IMR-90 (cell line): ENCODE results near the gene PLD3. TPM values are rescaled to one million over a fixed set of nuclear protein-coding genes. Genes with fewer than 3 reads are reported as not detected.

Experiments
- ATAC-seq: fragments of 200-7000 bp; cut with Tn5 transposase; 2 replicates; pipeline ENCODE4 v1.9.1; 2020; ENCODE audit warnings: low read depth, mild to moderate bottlenecking, moderate library complexity
- BruUV-seq: library from RNA; stranded (reverse); fragments of 400-500 nt; replicated peaks from 2 replicates; lab custom pipeline; 2021; lab: Mats Ljungman, UMichigan
- CTCF ChIA-PET: fragments of 300-600 bp; formaldehyde crosslinking; extraction: SDS; loops from one replicate; lab custom pipeline; 2021; ENCODE audit warnings: antibody characterized with exemption; lab: Yijun Ruan, JAX
- POLR2A ChIA-PET: fragments of 300-600 bp; sonication (Branson Sonifier 250); formaldehyde crosslinking; loops from one replicate; lab custom pipeline; 2022; ENCODE audit warnings: antibody characterized with exemption; ENCODE audit not compliant: unreplicated experiment; lab: Charles Lee
- DNase-seq: peaks from one replicate; pipeline ENCODE4 v3.0.0; 2013
- H2AFZ ChIP-seq: replicated peaks from 2 replicates; pipeline ENCODE3; 2013; ENCODE audit warnings: low read length, mild to moderate bottlenecking; ENCODE audit not compliant: poor library complexity
- H2AK5ac ChIP-seq: 2 replicates; pipeline ENCODE4 v1.6.1; 2013; ENCODE audit warnings: low read depth, low read length, inconsistent platforms
- H2AK9ac ChIP-seq: replicated peaks from 2 replicates; pipeline ENCODE3; 2013; ENCODE audit warnings: mild to moderate bottlenecking, low read depth, low read length, moderate library complexity; ENCODE audit not compliant: poor library complexity
- H2BK120ac ChIP-seq: 2 replicates; pipeline ENCODE4 v1.6.1; 2013; ENCODE audit warnings: low read depth, low read length, inconsistent platforms
- H2BK15ac ChIP-seq: 3 replicates; pipeline ENCODE4 v1.6.1; 2013; ENCODE audit warnings: low read depth, low read length, inconsistent platforms
- H2BK20ac ChIP-seq: 2 replicates; pipeline ENCODE4 v1.6.1; 2013; ENCODE audit warnings: low read depth, mild to moderate bottlenecking, inconsistent platforms, low read length, moderate library complexity
- H2BK5ac ChIP-seq: 2 replicates; pipeline ENCODE4 v1.6.1; 2013; ENCODE audit warnings: mild to moderate bottlenecking, low read depth, low read length, inconsistent platforms; ENCODE audit not compliant: poor library complexity, severe bottlenecking
- H3K14ac ChIP-seq: replicated peaks from 2 replicates; pipeline ENCODE4 v1.6.1; 2013; ENCODE audit warnings: low read depth, low read length, inconsistent platforms
- H3K18ac ChIP-seq: 2 replicates; pipeline ENCODE4 v1.6.1; 2013; ENCODE audit warnings: low read depth, low read length, control low read depth
- H3K23ac ChIP-seq: 2 replicates; pipeline ENCODE4 v1.6.1; 2013; ENCODE audit warnings: low read depth, low read length, inconsistent platforms
- H3K27ac ChIP-seq: 2 replicates; pipeline ENCODE4 v1.5.1; 2013; ENCODE audit warnings: mild to moderate bottlenecking, control low read depth, low read length; ENCODE audit not compliant: insufficient read depth
- H3K27me3 ChIP-seq: 2 replicates; pipeline ENCODE4 v1.6.1; 2013; ENCODE audit warnings: low read length; ENCODE audit not compliant: control insufficient read depth, insufficient read depth
- H3K36me3 ChIP-seq: 2 replicates; pipeline ENCODE4 v1.6.1; 2013; ENCODE audit warnings: low read length, mixed read lengths; ENCODE audit not compliant: control insufficient read depth, insufficient read depth
- H3K4ac ChIP-seq: 2 replicates; pipeline ENCODE4 v1.6.1; 2013; ENCODE audit warnings: low read depth, low read length, inconsistent platforms
- H3K4me1 ChIP-seq: 2 replicates; pipeline ENCODE4 v1.6.1; 2013; ENCODE audit warnings: low read length, mixed read lengths; ENCODE audit not compliant: control insufficient read depth, insufficient read depth
- H3K4me2 ChIP-seq: 2 replicates; pipeline ENCODE4 v1.6.1; 2013; ENCODE audit warnings: low read depth, mild to moderate bottlenecking, control low read depth, low read length, moderate library complexity
- H3K4me3 ChIP-seq: 2 replicates; pipeline ENCODE4 v1.5.1; 2013; ENCODE audit warnings: low read depth, mild to moderate bottlenecking, control low read depth, low read length, moderate library complexity; ENCODE audit not compliant: insufficient read depth
- H3K56ac ChIP-seq: 2 replicates; pipeline ENCODE4 v1.6.1; 2013; ENCODE audit warnings: low read length, inconsistent platforms; ENCODE audit not compliant: insufficient read depth; ENCODE audit errors: extremely low read depth
- H3K79me1 ChIP-seq, 2 experiments: 2 replicates each; pipeline ENCODE4 v1.6.1; 2013; ENCODE audit warnings: low read length in 2 of 2, inconsistent platforms in 1 of 2, low read depth in 1 of 2
- H3K9ac ChIP-seq: 2 replicates; pipeline ENCODE4 v1.6.1; 2013; ENCODE audit warnings: low read depth, low read length, control low read depth
- H3K9me1 ChIP-seq: 2 replicates; pipeline ENCODE4 v1.6.1; 2013; ENCODE audit warnings: low read length, inconsistent platforms; ENCODE audit not compliant: insufficient read depth
- H3K9me3 ChIP-seq: 2 replicates; pipeline ENCODE4 v1.6.1; 2013; ENCODE audit warnings: low read length; ENCODE audit not compliant: control insufficient read depth, insufficient read depth
- H4K20me1 ChIP-seq: 2 replicates; pipeline ENCODE4 v1.6.1; 2013; ENCODE audit warnings: low read length, inconsistent platforms; ENCODE audit not compliant: insufficient read depth
- H4K5ac ChIP-seq: 2 replicates; pipeline ENCODE4 v1.6.1; 2013; ENCODE audit warnings: mild to moderate bottlenecking, low read depth, low read length, control low read depth
- H4K8ac ChIP-seq, 2 experiments: 2 replicates each; pipeline ENCODE4 v1.6.1; 2013; ENCODE audit warnings: low read depth in 2 of 2, low read length in 2 of 2, control low read depth in 1 of 2, inconsistent platforms in 1 of 2
- H4K91ac ChIP-seq: 2 replicates; pipeline ENCODE4 v1.6.1; 2013; ENCODE audit warnings: low read depth, low read length, inconsistent platforms; ENCODE audit not compliant: insufficient read depth
- BHLHE40 ChIP-seq: fragments of 150-350 bp; IDR thresholded peaks from 2 replicates; pipeline ENCODE4 v1.6.1; 2016; ENCODE audit warnings: mild to moderate bottlenecking, low read depth, low read length
- CHD1 ChIP-seq: IDR thresholded peaks from 2 replicates; pipeline ENCODE4 v1.6.1; 2012; ENCODE audit warnings: low read depth, low read length, improper control_type of control experiment
- CTCF ChIP-seq: conservative IDR thresholded peaks from 2 replicates; pipeline ENCODE4 v1.5.1; 2012; ENCODE audit warnings: mild to moderate bottlenecking, low read depth, low read length, improper control_type of control experiment
- FOS ChIP-seq: fragments of 150-350 bp; IDR thresholded peaks from 2 replicates; pipeline ENCODE4 v1.6.1; 2016; ENCODE audit warnings: low read depth, low read length
- MAFK ChIP-seq: IDR thresholded peaks from 2 replicates; pipeline ENCODE4 v1.6.1; 2012; ENCODE audit warnings: low read depth, low read length, improper control_type of control experiment
- RAD21 ChIP-seq: IDR thresholded peaks from 2 replicates; pipeline ENCODE4 v1.6.1; 2012; ENCODE audit warnings: low read length, improper control_type of control experiment
- RFX5 ChIP-seq: IDR thresholded peaks from 2 replicates; pipeline ENCODE4 v1.8.0; 2012; ENCODE audit warnings: low read depth, mild to moderate bottlenecking, low read length, moderate library complexity
- SMC3 ChIP-seq: fragments of 150-350 bp; IDR thresholded peaks from 2 replicates; pipeline ENCODE4 v1.6.1; 2016; ENCODE audit warnings: low read depth, mild to moderate bottlenecking, antibody characterized with exemption, low read length, moderate library complexity
- USF2 ChIP-seq: fragments of 150-350 bp; IDR thresholded peaks from 2 replicates; pipeline ENCODE4 v1.6.1; 2017; ENCODE audit warnings: mild to moderate bottlenecking, antibody characterized with exemption, low read length, low read depth
- WGBS, 2 experiments: methylation state at CpG; one replicate each; pipeline versions ENCODE4 v1.1.5 to v1.1.7; 2013; ENCODE audit warnings: missing lambda C conversion rate in 2 of 2; ENCODE audit not compliant: insufficient read length in 1 of 2; ENCODE audit errors: extremely low coverage in 2 of 2; 5-methylcytosine and 5-hydroxymethylcytosine counted together
- dilution Hi-C: fragments of 300-500 bp; cut with HindIII; formaldehyde crosslinking; loops from one replicate; pipeline ENCODE4 v1.14.3; 2018; ENCODE audit warnings: low sequenced_read_pairs; ENCODE audit not compliant: unreplicated experiment
- in situ Hi-C: fragments of 300-500 bp; cut with MboI; formaldehyde crosslinking; loops from 3 replicates; pipeline ENCODE4 v1.14.3; 2019; ENCODE audit warnings: low sequenced_read_pairs, inconsistent platforms, mixed read lengths
- intact Hi-C: fragments of 100-400 bp; cut with micrococcal nuclease; formaldehyde crosslinking; loops from 2 replicates; pipeline ENCODE4 v1.10.0; 2022
- polyA plus RNA-seq, 3 experiments: library from polyadenylated mRNA; depleted of rRNA; stranded (reverse); fragments of >200 nt; gene quantifications; 2 replicates each; pipeline ENCODE4 v1.2.3, GENCODE V29; 2012; ENCODE audit warnings: low replicate concordance in 1 of 3
- total RNA-seq: library from RNA; depleted of rRNA; stranded (reverse); fragments of >200 nt; gene quantifications from 2 replicates; pipeline ENCODE4 v1.2.3, GENCODE V29; 2012

PLD3 gene
- total and polyA plus RNA-seq, 2 of the 4 experiments (the other 2 are of a cell fraction), result 117 to 665 TPM

- peaks cover 6% of the 10 kb centered on the region for H3K4me1 ChIP-seq
- H3K9me3 ChIP-seq, result no peaks in the 10 kb centered on the region
- peaks cover 5% of the 10 kb centered on the region; the same call in 1 of the 2 replicates for H3K36me3 ChIP-seq
- H2BK20ac ChIP-seq, result no peak overlapping the region
- H3K56ac ChIP-seq, result no peak overlapping the region
- no peak overlapping the region for H3K4me3 ChIP-seq
- H4K5ac ChIP-seq, result no peak overlapping the region
- POLR2A ChIA-PET, result no interaction called here
- no peak overlapping the region for H2BK15ac ChIP-seq
- H2BK5ac ChIP-seq, result no peak overlapping the region
- H3K9me1 ChIP-seq, result peaks cover 15% of the 10 kb centered on the region
- 0 out of 2 replicates have a peak, but pooled peaks cover 7% of the 10 kb centered on the region for H4K20me1 ChIP-seq
- TF ChIP-seq SMC3 (no peak), USF2 (no peak), FOS (no peak), CTCF (no peak), RAD21 (no peak), MAFK (no peak), CHD1 (no peak), RFX5 (no peak), BHLHE40 (no peak)
- no peak overlapping the region; a peak in 1 of 4 replicates for H4K8ac ChIP-seq
- no peak overlapping the region for H3K27ac ChIP-seq
- H3K4ac ChIP-seq, result no peak overlapping the region
- H3K4me2 ChIP-seq, result peak overlapping the region; percentile 22; the same call in 1 of the 2 replicates
- H3K14ac ChIP-seq, result 0 out of 2 replicates have a peak overlapping the region, but pooled peaks have one; percentile 52
- H2BK120ac ChIP-seq, result no peak overlapping the region
- no peak overlapping the region for H2AK9ac ChIP-seq
- WGBS, 2 experiments, result no CpG with 5 or more reads among the region's 6 CpGs
- dilution Hi-C loops (no loop called here), intact Hi-C loops (no loop called here), in situ Hi-C loops (no loop called here)
- H3K27me3 ChIP-seq, result no peaks in the 10 kb centered on the region
- peaks cover 14 to 38% of the 10 kb centered on the region in 2 experiments for H3K79me1 ChIP-seq
- no peak overlapping the region for H3K18ac ChIP-seq
- no TSS peak for BruUV-seq
- CTCF ChIA-PET, result no interaction called here
- DNase-seq (peak; percentile 33), ATAC-seq (peak; percentile 65)
- H3K23ac ChIP-seq, result peak overlapping the region; percentile 88
- H3K9ac ChIP-seq, result no peak overlapping the region
- H2AK5ac ChIP-seq, result 0 out of 2 replicates have a peak overlapping the region, but pooled peaks have one; percentile 0
- no peak overlapping the region for H2AFZ ChIP-seq
- no peak overlapping the region; the same call in 1 of the 2 replicates for H4K91ac ChIP-seq
Observed at GRCh38 chr19:40356681-40357595, 8.4 kb downstream of the PLD3 start.
